ENCODE measurements around the gene F2RL2. TPM values are rescaled to one million over a fixed set of nuclear protein-coding genes. Genes with fewer than 3 reads are reported as not detected.

F2RL2 gene
- total and polyA plus RNA-seq, 2 donors (not counting 1 experiment from before 2014, with no cell fraction given): not detected

- Histone ChIP-seq H3K36me3 (replicated peaks in 1 of 2; ENCODE audit: control extremely low read depth in 1 of 2, control insufficient read depth in 1 of 2, extremely low read depth in 1 of 2, insufficient read depth in 2 of 2, low read length in 1 of 2) (no peaks in the 10 kb centered on the region), H3K4me1 (ENCODE audit: control insufficient read depth in 2 of 2, insufficient read depth in 2 of 2, low read length in 2 of 2) (no peaks in the 10 kb centered on the region), H3K9me3 (ENCODE audit: control extremely low read depth in 1 of 3, control insufficient read depth in 2 of 3, insufficient read depth in 1 of 3, low read length in 2 of 3) (no peaks in the 10 kb centered on the region), H2AFZ (ENCODE audit: insufficient read depth, low read depth, low read length, poor library complexity, severe bottlenecking) (no peak overlapping the region), H3K27ac (ENCODE audit: low read length in 2 of 2) (no peak overlapping the region), H3K4me3 (ENCODE audit: control extremely low read depth in 1 of 5, extremely low read depth in 1 of 5, insufficient read depth in 1 of 5, low read depth in 2 of 5, low read length in 4 of 5) (no peak overlapping the region), H3K79me2 (ENCODE audit: control insufficient read depth, insufficient read depth, low read length) (no peaks in the 10 kb centered on the region), H3K4me2 (replicated peaks; ENCODE audit: low read depth, low read length, poor library complexity, severe bottlenecking) (no peak overlapping the region), H3K27me3 (replicated peaks in 1 of 4; ENCODE audit: control extremely low read depth in 1 of 4, control insufficient read depth in 3 of 4, insufficient read depth in 4 of 4, low read length in 3 of 4) (no peaks in the 10 kb centered on the region), H4K20me1 (ENCODE audit: control insufficient read depth, insufficient read depth, low read length, poor library complexity, severe bottlenecking) (no peaks in the 10 kb centered on the region), H3K9ac (ENCODE audit: low read length) (no peak overlapping the region)
- ATAC-seq (ENCODE audit: low read depth): no peak
- ChIA-PET POLR2A (no interaction called here), CTCF (interaction anchor here (0.7 to 1.0 kb wide), 3 partner anchors 15 to 37 kb away, joined by 3 read pairs; no protein-coding TSS in a partner anchor)
- no peak for TF ChIP-seq EZH2 (IDR thresholded peaks at IDR 0.05; ENCODE audit: borderline replicate concordance, insufficient read depth, low read depth, low read length, poor library complexity, severe bottlenecking)
- H3K27ac Mint-ChIP-seq: no peak overlapping the region
- 35% methylated on average over 4 of the region's 8 CpGs for WGBS (ENCODE audit: insufficient coverage)
- no peaks in the 10 kb centered on the region for H3K9me3 Mint-ChIP-seq (ENCODE audit: insufficient read depth)
- no peaks in the 10 kb centered on the region for H3K4me1 Mint-ChIP-seq
- no peaks in the 10 kb centered on the region for H3K27me3 Mint-ChIP-seq
- DNase-seq: no peak
- intact Hi-C loops (cut with micrococcal nuclease): no loop called here
- H3K4me3 Mint-ChIP-seq: no peak overlapping the region
Observed at GRCh38 chr5:76625087-76625815, 2.0 kb upstream of the F2RL2 start.

GRCh38 chr5:76622076-76622475 lies 1.1 kb downstream of the F2RL2 start:
- POLR2A ChIA-PET: no interaction called here
- Histone ChIP-seq H3K4me3 (ENCODE audit: control extremely low read depth in 1 of 5, extremely low read depth in 1 of 5, insufficient read depth in 1 of 5, low read depth in 2 of 5, low read length in 4 of 5) (no peak overlapping the region), H2AFZ (ENCODE audit: insufficient read depth, low read depth, low read length, poor library complexity, severe bottlenecking) (no peak overlapping the region), H3K9me3 (ENCODE audit: control extremely low read depth in 1 of 3, control insufficient read depth in 2 of 3, insufficient read depth in 1 of 3, low read length in 2 of 3) (no peaks in the 10 kb centered on the region), H4K20me1 (ENCODE audit: control insufficient read depth, insufficient read depth, low read length, poor library complexity, severe bottlenecking) (no peaks in the 10 kb centered on the region), H3K27ac (ENCODE audit: low read length in 2 of 2) (no peak overlapping the region), H3K79me2 (ENCODE audit: control insufficient read depth, insufficient read depth, low read length) (no peaks in the 10 kb centered on the region), H3K4me1 (ENCODE audit: control insufficient read depth in 2 of 2, insufficient read depth in 2 of 2, low read length in 2 of 2) (no peaks in the 10 kb centered on the region), H3K9ac (ENCODE audit: low read length) (no peak overlapping the region), H3K4me2 (replicated peaks; ENCODE audit: low read depth, low read length, poor library complexity, severe bottlenecking) (no peak overlapping the region), H3K36me3 (replicated peaks in 1 of 2; ENCODE audit: control extremely low read depth in 1 of 2, control insufficient read depth in 1 of 2, extremely low read depth in 1 of 2, insufficient read depth in 2 of 2, low read length in 1 of 2) (no peaks in the 10 kb centered on the region), H3K27me3 (replicated peaks in 1 of 4; ENCODE audit: control extremely low read depth in 1 of 4, control insufficient read depth in 3 of 4, insufficient read depth in 4 of 4, low read length in 3 of 4) (no peaks in the 10 kb centered on the region)
- no peaks in the 10 kb centered on the region for H3K27me3 Mint-ChIP-seq
- no peak for ATAC-seq (ENCODE audit: low read depth)
- TF ChIP-seq EZH2 (IDR thresholded peaks at IDR 0.05; ENCODE audit: borderline replicate concordance, insufficient read depth, low read depth, low read length, poor library complexity, severe bottlenecking): no peak
- no peak for TF ChIP-seq CTCF (IDR thresholded peaks at IDR 0.05)
- H3K4me3 Mint-ChIP-seq: no peak overlapping the region
- DNase-seq: no peak
- H3K4me1 Mint-ChIP-seq: no peaks in the 10 kb centered on the region
- H3K27ac Mint-ChIP-seq: no peak overlapping the region
- H3K9me3 Mint-ChIP-seq (ENCODE audit: insufficient read depth): no peaks in the 10 kb centered on the region
- 93% methylated on average over 3 of the region's 5 CpGs for WGBS (ENCODE audit: insufficient coverage)
- intact Hi-C loops (cut with micrococcal nuclease): no loop called here
- CTCF ChIA-PET: no interaction called here

Data from B cell (primary cell).